Liver (tissue), 9 donors: ENCODE results near the gene MED12L. TPM values are rescaled to one million over a fixed set of nuclear protein-coding genes. Genes with fewer than 3 reads are reported as not detected.

Experiments used
- DNase-seq: peaks from one replicate; pipeline ENCODE4 v3.0.0-alpha.2; 2017; ENCODE audit warnings: low spot score
- H3K27ac ChIP-seq, 2 donors: one replicate each; pipeline ENCODE4 v1.7.0; 2013; ENCODE audit warnings: inconsistent platforms in 2 of 2, low read length in 2 of 2, control low read depth in 1 of 2, low read depth in 1 of 2, mild to moderate bottlenecking in 1 of 2
- H3K27me3 ChIP-seq, 4 donors: one replicate each; pipeline versions ENCODE4 v1.6.1 to v1.7.0; 2013; ENCODE audit warnings: low read length in 3 of 4, inconsistent platforms in 1 of 4, mild to moderate bottlenecking in 1 of 4, moderate library complexity in 1 of 4; ENCODE audit not compliant: control insufficient read depth in 4 of 4, insufficient read depth in 4 of 4
- H3K36me3 ChIP-seq, 4 donors: one replicate each; pipeline versions ENCODE4 v1.6.1 to v1.7.0; 2013; ENCODE audit warnings: low read length in 3 of 4, mild to moderate bottlenecking in 3 of 4, low read depth in 1 of 4, moderate library complexity in 1 of 4; ENCODE audit not compliant: control insufficient read depth in 4 of 4, insufficient read depth in 3 of 4
- H3K4me1 ChIP-seq, 4 donors: one replicate each; pipeline versions ENCODE4 v1.6.1 to v1.7.0; 2013; ENCODE audit warnings: low read length in 3 of 4, mild to moderate bottlenecking in 3 of 4, moderate library complexity in 1 of 4; ENCODE audit not compliant: control insufficient read depth in 4 of 4, insufficient read depth in 4 of 4
- H3K4me3 ChIP-seq, 3 donors: one replicate each; pipeline versions ENCODE4 v1.6.1 to v1.7.0; 2013; ENCODE audit warnings: low read length in 3 of 3, control low read depth in 1 of 3, low read depth in 1 of 3, mild to moderate bottlenecking in 1 of 3
- H3K9ac ChIP-seq, 2 donors: one replicate each; pipeline ENCODE4 v1.7.0; 2013; ENCODE audit warnings: low read length in 2 of 2, mild to moderate bottlenecking in 2 of 2, moderate library complexity in 2 of 2, control low read depth in 1 of 2, low read depth in 1 of 2
- H3K9me3 ChIP-seq, 4 donors: one replicate each; pipeline versions ENCODE4 v1.6.1 to v1.7.0; 2013; ENCODE audit warnings: low read length in 3 of 4; ENCODE audit not compliant: control insufficient read depth in 4 of 4
- ATF3 ChIP-seq: IDR thresholded peaks from 2 replicates; pipeline ENCODE4 v1.6.1; 2016; ENCODE audit warnings: antibody characterized with exemption
- FOXA1 ChIP-seq: IDR thresholded peaks from 2 replicates; pipeline ENCODE4 v1.6.1; 2016; ENCODE audit warnings: antibody characterized with exemption
- FOXA2 ChIP-seq: IDR thresholded peaks from 2 replicates; pipeline ENCODE4 v1.6.1; 2016; ENCODE audit warnings: antibody characterized with exemption
- GABPA ChIP-seq, 2 donors: IDR thresholded peaks in 1 of 2; conservative IDR thresholded peaks in 1 of 2; 2 replicates each; pipeline ENCODE4 v1.6.1; 2016; ENCODE audit warnings: antibody characterized with exemption in 2 of 2, mild to moderate bottlenecking in 1 of 2, moderate library complexity in 1 of 2
- HNF4A ChIP-seq, 2 donors: conservative IDR thresholded peaks; 2 replicates each; pipeline ENCODE4 v1.6.1; 2016; ENCODE audit warnings: antibody characterized with exemption in 2 of 2, mild to moderate bottlenecking in 2 of 2
- HNF4G ChIP-seq: IDR thresholded peaks from 2 replicates; pipeline ENCODE4 v1.6.1; 2016; ENCODE audit warnings: antibody characterized with exemption
- JUND ChIP-seq, 2 donors: IDR thresholded peaks; 2 replicates each; pipeline ENCODE4 v1.6.1; 2016; ENCODE audit warnings: antibody characterized with exemption in 2 of 2
- MAX ChIP-seq: IDR thresholded peaks from 2 replicates; pipeline ENCODE4 v1.6.1; 2016; ENCODE audit warnings: antibody characterized with exemption
- NR2F2 ChIP-seq: IDR thresholded peaks from 2 replicates; pipeline ENCODE4 v1.6.1; 2016; ENCODE audit warnings: antibody characterized with exemption
- RAD21 ChIP-seq, 2 donors: IDR thresholded peaks; 2 replicates each; pipeline ENCODE4 v1.6.1; 2016; ENCODE audit warnings: antibody characterized with exemption in 2 of 2, mild to moderate bottlenecking in 2 of 2
- REST ChIP-seq: IDR thresholded peaks from 2 replicates; pipeline ENCODE4 v1.6.1; 2016; ENCODE audit warnings: antibody characterized with exemption, mild to moderate bottlenecking
- SP1 ChIP-seq: IDR thresholded peaks from 2 replicates; pipeline ENCODE4 v1.6.1; 2018; ENCODE audit warnings: antibody characterized with exemption, mild to moderate bottlenecking
- ZBTB33 ChIP-seq: IDR thresholded peaks from 2 replicates; pipeline ENCODE4 v1.6.1; 2016; ENCODE audit warnings: antibody characterized with exemption
- WGBS: extraction: QIAGEN DNeasy Blood & Tissue Kit; methylation state at CpG from one replicate; pipeline ENCODE4 v1.1.7; 2013; 5-methylcytosine and 5-hydroxymethylcytosine counted together
- polyA plus RNA-seq, 2 donors: library from polyadenylated mRNA; stranded (reverse) in 1 of 2; unstranded in 1 of 2; fragments of 200-250 nt in 1 of 2; fragments of >200 nt in 1 of 2; fragmentation: Nextera tagmentation in 1 of 2; extraction: Ambion mirVana in 1 of 2; gene quantifications; one replicate each; pipeline versions ENCODE4 v1.2.1 to v1.2.3, GENCODE V29; 2013 to 2015
- total RNA-seq, 2 donors: library from RNA; depleted of rRNA; stranded (reverse); fragments of >200 nt; gene quantifications; one replicate each; pipeline ENCODE4 v1.2.3, GENCODE V29; 2014
- donor health status: healthy.
- donor health status: healthy.
- donor health status: healthy.
- donor health status: healthy.
- donor health status: healthy.

The MED12L gene
- total and polyA plus RNA-seq, 4 donors, result 0.02 to 2.1 (median 0.49) TPM

GRCh38 chr3:151307131-151307530 is 221.7 kb downstream of the MED12L start:
- TF ChIP-seq HNF4G, result no peak
- no peak for TF ChIP-seq GABPA (IDR thresholded peaks at IDR 0.05 in 1 of 2, conservative IDR thresholded peaks at IDR 0.05 in 1 of 2)
- TF ChIP-seq REST, result no peak
- no peak for TF ChIP-seq FOXA2
- TF ChIP-seq FOXA1, result no peak
- TF ChIP-seq ZBTB33, result no peak
- TF ChIP-seq HNF4A (conservative IDR thresholded peaks at IDR 0.05), result no peak
- TF ChIP-seq NR2F2, result no peak
- no peak for TF ChIP-seq SP1
- TF ChIP-seq ATF3, result no peak
- no peak for TF ChIP-seq RAD21 (IDR thresholded peaks at IDR 0.05)
- TF ChIP-seq MAX, result no peak
- Histone ChIP-seq H3K36me3 (no peaks in the 10 kb centered on the region), H3K9me3 (no peaks in the 10 kb centered on the region), H3K27me3 (no peaks in the 10 kb centered on the region), H3K4me3 (no peak overlapping the region), H3K9ac (no peak overlapping the region), H3K4me1 (no peaks in the 10 kb centered on the region), H3K27ac (no peak overlapping the region)
- no peak for DNase-seq

DNA sequence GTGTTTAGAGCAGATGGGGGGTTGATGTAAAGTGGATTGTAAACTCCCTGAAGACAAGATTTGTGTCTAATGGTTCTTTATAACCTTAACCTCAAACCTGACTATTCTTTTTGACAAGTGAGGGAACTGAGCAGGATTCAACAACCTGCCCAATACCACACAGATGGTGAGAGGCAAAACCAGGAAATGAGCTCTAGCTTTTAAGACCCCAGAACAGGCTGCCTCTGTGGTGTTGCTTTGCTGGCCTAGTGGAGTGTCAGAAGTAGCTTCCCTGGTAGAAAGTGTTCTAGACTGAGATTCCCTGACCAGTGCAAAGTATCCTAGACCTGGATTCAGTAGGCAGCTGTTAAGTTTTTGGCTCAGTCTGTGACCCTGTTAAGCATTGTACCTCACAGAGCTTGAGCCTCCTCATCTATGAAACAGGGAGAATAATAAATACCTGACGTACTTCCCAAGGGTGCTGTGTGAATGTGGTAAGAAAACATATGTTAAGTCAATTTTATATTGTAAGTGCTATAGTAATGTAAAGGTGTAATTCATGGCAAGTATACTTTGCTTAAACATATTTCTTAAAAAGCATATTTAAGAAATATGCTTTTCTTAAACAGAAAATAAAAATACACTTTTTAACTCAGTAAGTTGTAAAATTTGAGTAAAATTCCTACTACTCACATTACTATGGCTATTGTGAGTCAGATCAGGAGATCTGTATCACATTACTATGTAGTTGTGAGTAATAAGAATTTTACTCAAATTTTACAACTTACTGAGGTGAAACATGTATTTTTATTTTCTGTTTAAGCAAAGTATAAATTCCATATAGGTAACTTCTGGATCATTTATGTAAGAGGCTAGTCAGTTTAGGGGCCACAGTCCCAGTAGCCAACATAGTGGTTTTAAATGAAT is 222.4 kb downstream of the MED12L start:
- no peak for DNase-seq
- no peak overlapping the region for H3K9ac ChIP-seq
- no peaks in the 10 kb centered on the region for H3K27me3 ChIP-seq
- WGBS, result 91% methylated on average over 1 of the region's 1 CpG
- TF ChIP-seq FOXA1 (no peak), ZBTB33 (no peak), JUND (IDR thresholded peaks at IDR 0.05) (no peak), MAX (no peak), GABPA (IDR thresholded peaks at IDR 0.05 in 1 of 2, conservative IDR thresholded peaks at IDR 0.05 in 1 of 2) (no peak), RAD21 (IDR thresholded peaks at IDR 0.05) (no peak)
- H3K4me1 ChIP-seq, result no peaks in the 10 kb centered on the region
- H3K27ac ChIP-seq, result no peak overlapping the region
- H3K4me3 ChIP-seq, result no peak overlapping the region
- no peaks in the 10 kb centered on the region for H3K9me3 ChIP-seq
- no peaks in the 10 kb centered on the region for H3K36me3 ChIP-seq
